Kidney (tissue), 14 donors: Measurements from ENCODE around the gene KDR. TPM values are rescaled to one million over a fixed set of nuclear protein-coding genes. Genes with fewer than 3 reads are reported as not detected.
A peak's percentile ranks its signal among the peaks of the same experiment; 100 is the strongest.

Source experiments
- DNase-seq, 5 donors: peaks; one replicate each; pipeline ENCODE4 v3.0.0-alpha.2; 2013 to 2020
- FAIRE-seq: peaks from 2 replicates; lab custom pipeline; 2012; peaks lifted over from hg19 to GRCh38; lab: Jason Lieb, UNC
- H3K27ac ChIP-seq, 2 donors: one replicate each; pipeline ENCODE4 v1.7.0; 2013; ENCODE audit warnings: low read depth in 2 of 2, low read length in 2 of 2, inconsistent platforms in 1 of 2
- H3K27me3 ChIP-seq: one replicate; pipeline ENCODE4 v1.7.1; 2013; ENCODE audit warnings: low read length, inconsistent platforms; ENCODE audit not compliant: control insufficient read depth, insufficient read depth
- H3K36me3 ChIP-seq, 3 donors: one replicate each; pipeline versions ENCODE4 v1.7.0 to v1.7.1; 2013; ENCODE audit warnings: low read length in 3 of 3, control low read depth in 1 of 3, inconsistent platforms in 1 of 3; ENCODE audit not compliant: insufficient read depth in 3 of 3, control insufficient read depth in 2 of 3
- H3K4me1 ChIP-seq, 3 donors: one replicate each; pipeline versions ENCODE4 v1.7.0 to v1.7.1; 2013; ENCODE audit warnings: low read length in 3 of 3, inconsistent platforms in 1 of 3, low read depth in 1 of 3; ENCODE audit not compliant: control insufficient read depth in 2 of 3, insufficient read depth in 2 of 3
- H3K4me3 ChIP-seq, 3 donors: one replicate each; pipeline versions ENCODE4 v1.7.0 to v1.8.1; 2013; ENCODE audit warnings: low read length in 3 of 3, control low read depth in 1 of 3, inconsistent platforms in 1 of 3
- H3K9ac ChIP-seq, 3 donors: one replicate each; pipeline versions ENCODE4 v1.7.0 to v1.7.1; 2013; ENCODE audit warnings: low read length in 3 of 3, control low read depth in 1 of 3, inconsistent platforms in 1 of 3
- H3K9me3 ChIP-seq, 3 donors: one replicate each; pipeline versions ENCODE4 v1.7.0 to v1.7.1; 2013; ENCODE audit warnings: low read length in 3 of 3, control low read depth in 1 of 3, inconsistent platforms in 1 of 3; ENCODE audit not compliant: control insufficient read depth in 2 of 3, insufficient read depth in 1 of 3
- CTCF ChIP-seq: IDR thresholded peaks from 3 replicates; pipeline ENCODE4 v1.5.1; 2012; ENCODE audit warnings: mild to moderate bottlenecking, moderate library complexity, borderline replicate concordance; ENCODE audit not compliant: insufficient read depth; ENCODE audit errors: extremely low read depth
- intact Hi-C: fragments of 100-400 bp; cut with DNase I; formaldehyde crosslinking; loops from one replicate; pipeline ENCODE4 v1.11.1; 2022
- polyA plus RNA-seq: library from polyadenylated mRNA; stranded (reverse); fragments of 350-450 nt; fragmentation: Illumina TruSeq; extraction: RNeasy Lipid Tissue Mini Kit (QIAGEN cat#74804); gene quantifications from one replicate; pipeline ENCODE4 v1.2.3, GENCODE V29; 2014; ENCODE audit warnings: low read depth, low replicate concordance; ENCODE audit not compliant: insufficient read depth
- total RNA-seq: library from RNA; stranded (reverse); fragmentation: NEBNext Ultra II Directional; extraction: Animal tissue kit (Norgen Biotek cat#: 25700); gene quantifications from one replicate; pipeline ENCODE4 v1.2.1, GENCODE V29; 2021
- donor health status: control.
- donor health status: control.
- donor health status: control.
- donor health status: control.
- donor health status: control.
- donor health status: DM: yes; HTN: yes; CAD: no.
- donor health status: Normal renal cell carcinoma (clear cell type).

Gene KDR
- total and polyA plus RNA-seq, 2 donors from 2014 or later: 20.4 to 28.8 TPM

GRCh38 chr4:55159851-55160250 lies 34.5 kb upstream of the KDR start:
- Histone ChIP-seq H3K27ac (no peak overlapping the region), H3K9me3 (no peaks in the 10 kb centered on the region), H3K9ac (no peak overlapping the region), H3K36me3 (no peaks in the 10 kb centered on the region), H3K4me1 (no peaks in the 10 kb centered on the region), H3K27me3 (no peaks in the 10 kb centered on the region), H3K4me3 (no peak overlapping the region)
- intact Hi-C loops: no loop called here
- FAIRE-seq (no peak), DNase-seq (no peak)
- TF ChIP-seq CTCF: no peak

DNA sequence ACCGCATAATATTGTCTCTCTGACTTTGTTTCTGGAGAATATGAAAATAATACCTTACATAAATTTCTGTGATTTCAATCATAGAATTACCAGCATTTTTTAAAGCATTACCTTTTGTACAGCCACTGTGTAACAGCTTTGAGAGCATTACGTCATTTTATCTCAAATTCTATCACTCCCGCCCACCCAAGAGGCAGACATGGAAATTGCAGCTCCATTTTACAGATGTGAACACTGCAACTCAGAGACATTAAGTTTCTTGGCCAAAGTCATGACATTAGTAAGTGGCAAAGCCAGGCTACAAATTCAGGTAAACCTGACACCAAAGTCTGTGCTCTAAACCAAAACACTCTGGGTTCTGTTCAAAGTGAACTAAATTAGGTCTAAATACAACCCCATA lies 33.6 kb upstream of the KDR start:
- intact Hi-C loops: no loop called here
- TF ChIP-seq CTCF: no peak
- FAIRE-seq: no peak
- Histone ChIP-seq H3K9me3 (no peaks in the 10 kb centered on the region), H3K9ac (no peak overlapping the region), H3K4me1 (no peaks in the 10 kb centered on the region), H3K36me3 (no peaks in the 10 kb centered on the region), H3K27me3 (no peaks in the 10 kb centered on the region), H3K4me3 (no peak overlapping the region), H3K27ac (no peak overlapping the region)
- DNase-seq: no peak

DNA sequence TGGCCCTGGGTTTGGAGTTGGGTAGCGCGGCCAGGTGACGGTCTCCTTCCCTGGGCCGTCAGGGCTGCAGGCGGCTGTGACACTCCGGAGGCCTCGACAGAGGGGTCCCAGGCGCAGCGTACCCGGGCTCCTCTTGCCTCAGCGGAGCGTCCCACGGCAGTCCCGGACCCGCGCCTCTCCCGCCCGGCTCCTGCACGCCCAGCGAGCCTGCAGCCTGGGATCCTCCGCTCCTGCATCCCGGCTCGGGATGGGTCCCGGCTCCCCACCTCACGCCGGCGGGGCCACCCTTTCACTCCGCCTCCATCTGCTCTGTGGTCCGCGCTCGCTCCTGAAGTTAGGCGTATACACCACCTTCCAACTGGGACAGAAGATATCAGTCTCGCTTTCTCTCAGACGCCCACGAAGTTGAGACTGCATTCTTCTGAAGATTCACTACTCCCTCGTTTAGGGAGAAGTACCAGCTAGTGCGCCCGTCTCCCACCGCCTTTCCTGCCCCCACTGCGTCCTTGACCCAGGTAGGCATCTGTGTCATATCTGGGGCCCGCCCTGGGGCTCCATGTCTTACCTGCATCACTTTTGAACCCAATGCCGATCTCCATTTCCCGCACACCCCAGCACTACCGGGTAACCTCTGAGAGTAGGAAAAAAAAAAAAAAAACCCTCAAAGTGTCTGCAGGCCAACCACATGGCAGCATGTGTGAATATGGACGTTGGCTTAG lies 32.3 kb upstream of the KDR start:
- no peak overlapping the region for H3K9ac ChIP-seq
- H3K4me1 ChIP-seq: no peaks in the 10 kb centered on the region
- H3K27me3 ChIP-seq: no peaks in the 10 kb centered on the region
- H3K4me3 ChIP-seq: no peak overlapping the region
- H3K36me3 ChIP-seq: no peaks in the 10 kb centered on the region
- FAIRE-seq (no peak), DNase-seq (peak in 4 of 5 donors; percentile 20 to 51 (median 22))
- H3K9me3 ChIP-seq: no peaks in the 10 kb centered on the region
- intact Hi-C loops: no loop called here
- H3K27ac ChIP-seq: no peak overlapping the region
- no peak for TF ChIP-seq CTCF

GRCh38 chr4:55154933-55155332 lies 29.5 kb upstream of the KDR start:
- FAIRE-seq (no peak), DNase-seq (no peak)
- Histone ChIP-seq H3K27me3 (no peaks in the 10 kb centered on the region), H3K9me3 (no peaks in the 10 kb centered on the region), H3K27ac (no peak overlapping the region), H3K9ac (no peak overlapping the region), H3K4me3 (no peak overlapping the region), H3K4me1 (no peaks in the 10 kb centered on the region), H3K36me3 (no peaks in the 10 kb centered on the region)
- intact Hi-C loops: no loop called here
- no peak for TF ChIP-seq CTCF
